Omental fat pad (tissue), 4 donors: ENCODE measurements around the gene UBIAD1. TPM values are rescaled to one million over a fixed set of nuclear protein-coding genes. Genes with fewer than 3 reads are reported as not detected.
"Not testable (repeated sequence)": the region's sequence is repeated elsewhere in the genome, so short reads cannot be mapped to it uniquely, and the experiment has no call there.

Experiments
- ATAC-seq: fragments of 150-250 bp; one replicate; pipeline ENCODE4 v1.9.1; 2016; ENCODE audit warnings: mild to moderate bottlenecking, moderate library complexity; ENCODE audit not compliant: low FRiP score
- DNase-seq: peaks from one replicate; pipeline ENCODE4 v3.0.0-alpha.2; 2019; ENCODE audit warnings: low spot score
- total RNA-seq, 4 donors: library from RNA; depleted of rRNA; stranded (reverse); fragments of >200 nt; gene quantifications; one replicate each; pipeline ENCODE4 v1.1.0, GENCODE V29; 2016
- TF ChIP-seq, protein P1 (sequence below), 3 donors: fragments of 450-650 bp; IDR thresholded peaks; one replicate each; pipeline ENCODE4 v1.5.1; 2016 to 2017; ENCODE audit warnings: antibody characterized with exemption in 3 of 3, mild to moderate bottlenecking in 3 of 3, moderate library complexity in 2 of 3

The UBIAD1 gene
- total RNA-seq, 4 donors from 2014 or later = 9.3 to 28.2 (median 12.2) TPM

DNA sequence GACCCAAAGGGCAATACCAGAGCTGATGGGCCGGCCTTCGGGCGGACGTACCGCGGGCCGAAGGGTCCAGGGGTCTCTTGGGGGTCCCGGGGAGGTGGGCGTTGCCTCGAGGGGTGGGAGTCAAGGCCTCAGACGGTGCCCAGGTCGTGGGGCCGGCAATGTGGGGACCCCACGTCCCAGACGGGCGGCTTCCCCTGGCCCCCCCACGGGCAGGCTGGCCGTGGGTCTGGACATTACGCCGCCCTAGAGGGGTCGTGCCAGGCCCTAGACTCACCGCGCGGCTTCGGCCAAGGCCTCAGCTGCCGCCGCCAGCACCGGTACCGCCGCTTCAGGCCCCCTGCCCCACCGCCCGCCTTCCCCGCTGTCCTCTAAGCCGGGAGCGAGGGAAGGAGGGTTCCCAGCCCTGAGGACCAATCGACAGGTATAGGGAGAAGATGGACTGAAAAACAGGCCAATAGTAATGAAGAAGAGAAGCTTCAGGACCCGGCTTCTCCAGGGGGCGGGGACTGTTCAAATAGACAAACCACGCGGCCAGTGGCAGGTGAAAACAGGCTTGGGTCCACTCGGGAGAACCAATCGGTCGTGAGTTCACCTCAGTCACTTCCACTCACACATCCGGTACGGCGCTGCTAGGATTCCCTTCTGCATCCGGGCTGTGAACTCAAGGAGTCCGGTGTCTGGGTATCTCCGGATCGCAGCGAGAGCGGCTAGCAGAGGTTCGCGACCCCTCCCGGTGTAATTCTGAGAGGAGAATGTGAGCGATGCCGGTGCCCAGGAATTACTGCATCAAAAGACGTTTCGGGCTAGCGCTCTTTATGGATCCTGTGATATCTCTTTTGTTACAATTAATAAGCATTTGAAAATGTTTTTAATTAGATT is 10.6 kb upstream of the UBIAD1 start, which contains the start of gene MTOR:
Gene MTOR, minus strand, starts transcription at position 381 of the 879 bp plus-strand sequence. CDS start 3,142 bp downstream, outside the sequence.
- DNase-seq (peak; percentile 93), ATAC-seq (peak; percentile 100)
- TF ChIP-seq, protein P1, sequence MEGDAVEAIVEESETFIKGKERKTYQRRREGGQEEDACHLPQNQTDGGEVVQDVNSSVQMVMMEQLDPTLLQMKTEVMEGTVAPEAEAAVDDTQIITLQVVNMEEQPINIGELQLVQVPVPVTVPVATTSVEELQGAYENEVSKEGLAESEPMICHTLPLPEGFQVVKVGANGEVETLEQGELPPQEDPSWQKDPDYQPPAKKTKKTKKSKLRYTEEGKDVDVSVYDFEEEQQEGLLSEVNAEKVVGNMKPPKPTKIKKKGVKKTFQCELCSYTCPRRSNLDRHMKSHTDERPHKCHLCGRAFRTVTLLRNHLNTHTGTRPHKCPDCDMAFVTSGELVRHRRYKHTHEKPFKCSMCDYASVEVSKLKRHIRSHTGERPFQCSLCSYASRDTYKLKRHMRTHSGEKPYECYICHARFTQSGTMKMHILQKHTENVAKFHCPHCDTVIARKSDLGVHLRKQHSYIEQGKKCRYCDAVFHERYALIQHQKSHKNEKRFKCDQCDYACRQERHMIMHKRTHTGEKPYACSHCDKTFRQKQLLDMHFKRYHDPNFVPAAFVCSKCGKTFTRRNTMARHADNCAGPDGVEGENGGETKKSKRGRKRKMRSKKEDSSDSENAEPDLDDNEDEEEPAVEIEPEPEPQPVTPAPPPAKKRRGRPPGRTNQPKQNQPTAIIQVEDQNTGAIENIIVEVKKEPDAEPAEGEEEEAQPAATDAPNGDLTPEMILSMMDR (IDR thresholded peaks at IDR 0.05) = no peak

DNA sequence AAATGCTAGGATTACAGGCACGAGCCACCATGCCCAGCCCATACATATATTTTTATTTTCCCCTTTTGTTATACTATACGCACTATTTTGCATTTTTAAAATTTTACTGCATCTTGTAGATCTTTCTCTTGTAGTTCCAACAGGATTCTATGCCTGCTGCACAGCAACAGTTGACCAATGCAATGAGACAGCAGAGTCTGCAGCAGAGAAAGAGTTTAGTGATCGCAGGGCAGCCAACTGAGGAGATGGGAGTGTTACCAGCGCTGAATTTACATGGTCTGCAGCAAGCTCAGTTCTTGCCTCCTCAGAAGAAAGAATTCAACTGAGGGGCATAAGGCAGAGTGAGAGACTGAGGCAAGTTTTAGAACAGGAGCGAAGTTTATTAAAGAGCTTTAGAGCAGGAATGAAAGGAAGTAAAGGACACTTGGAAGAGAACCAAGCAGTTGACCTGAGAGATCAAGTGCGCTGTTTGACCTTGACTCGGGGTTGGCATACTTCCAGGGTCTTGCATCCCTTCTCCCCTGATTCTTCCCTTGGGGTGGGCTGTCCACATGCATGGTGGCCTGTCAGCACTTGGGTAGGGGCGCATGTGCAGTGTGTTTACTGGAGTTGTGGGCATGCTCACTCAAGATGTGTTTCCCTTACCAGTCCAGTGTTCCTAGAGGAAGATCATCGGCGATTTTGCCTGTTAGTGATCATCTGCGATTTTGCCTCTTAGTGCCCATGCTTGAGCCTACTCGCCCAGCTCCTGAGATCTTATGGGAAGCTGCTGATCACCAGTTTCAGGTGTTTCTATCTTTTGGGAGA is 6.5 kb upstream of the UBIAD1 start:
- TF ChIP-seq, protein P1 (IDR thresholded peaks at IDR 0.05) = no peak
- ATAC-seq = no peak

DNA sequence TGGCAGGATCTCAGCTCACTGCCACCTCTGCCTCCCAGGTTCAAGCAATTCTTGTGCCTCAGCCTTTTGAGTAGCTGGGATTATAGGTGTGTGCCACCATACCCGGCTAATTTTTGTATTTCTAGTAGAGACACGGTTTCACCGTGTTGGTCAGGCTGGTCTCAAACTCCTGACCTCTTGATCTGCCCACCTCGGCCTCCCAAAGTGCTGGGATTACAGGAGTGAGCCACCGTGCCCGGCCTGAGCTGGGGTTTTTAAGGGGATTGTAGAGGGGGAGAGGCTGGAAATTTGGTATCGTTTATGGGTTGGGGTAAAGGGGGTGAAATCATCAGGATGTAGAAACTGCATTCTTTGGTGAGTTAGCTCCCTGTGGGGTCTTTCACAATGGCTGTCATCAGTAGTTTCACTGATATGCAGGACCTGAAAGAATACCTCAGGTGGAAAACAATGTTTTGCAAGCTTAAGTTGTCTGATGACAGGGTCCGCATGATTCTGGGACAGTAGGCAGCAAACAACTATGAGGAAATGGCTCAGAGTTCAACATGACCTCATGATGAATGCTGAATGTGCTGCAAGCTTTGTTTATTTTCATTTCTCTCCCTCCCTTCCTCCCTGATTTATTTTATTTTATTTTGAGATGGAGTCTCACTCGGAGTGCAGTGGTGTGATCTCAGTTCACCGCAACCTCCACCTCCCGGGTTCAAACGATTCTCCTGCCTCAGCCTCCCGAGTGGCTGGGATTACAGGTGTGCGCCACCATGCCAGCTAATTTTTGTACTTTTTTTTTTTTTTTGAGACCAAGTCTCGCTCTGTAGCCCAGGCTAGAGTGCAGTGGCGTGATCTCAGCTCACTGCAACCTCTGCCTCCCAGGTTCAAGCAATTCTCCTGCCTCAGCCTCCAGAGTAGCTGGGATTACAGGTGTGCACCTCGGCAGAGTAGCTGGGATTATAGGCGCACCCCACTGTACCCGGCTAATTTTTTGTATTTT is 5.4 kb upstream of the UBIAD1 start:
- DNase-seq, ATAC-seq: not testable (repeated sequence)

More for the DNA sequence above, 6.5 kb upstream of the UBIAD1 start:
- no peak for DNase-seq

DNA sequence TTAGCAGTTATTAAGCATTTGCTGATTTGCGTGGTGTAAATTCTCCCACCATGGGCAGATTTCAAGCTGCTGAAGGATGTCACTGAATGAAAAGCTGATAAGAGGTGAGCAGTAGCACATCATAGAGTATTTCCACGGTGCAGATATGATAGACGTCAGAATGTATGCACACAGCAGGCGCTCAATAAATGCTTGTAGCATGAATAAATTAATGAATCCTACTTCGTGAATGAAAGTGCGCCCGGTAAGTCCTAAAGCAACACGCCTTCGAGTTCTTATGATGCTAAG is 510 bp upstream of the UBIAD1 start:
- DNase-seq = no peak
- TF ChIP-seq, protein P1 (IDR thresholded peaks at IDR 0.05) = no peak
- ATAC-seq = no peak

DNA sequence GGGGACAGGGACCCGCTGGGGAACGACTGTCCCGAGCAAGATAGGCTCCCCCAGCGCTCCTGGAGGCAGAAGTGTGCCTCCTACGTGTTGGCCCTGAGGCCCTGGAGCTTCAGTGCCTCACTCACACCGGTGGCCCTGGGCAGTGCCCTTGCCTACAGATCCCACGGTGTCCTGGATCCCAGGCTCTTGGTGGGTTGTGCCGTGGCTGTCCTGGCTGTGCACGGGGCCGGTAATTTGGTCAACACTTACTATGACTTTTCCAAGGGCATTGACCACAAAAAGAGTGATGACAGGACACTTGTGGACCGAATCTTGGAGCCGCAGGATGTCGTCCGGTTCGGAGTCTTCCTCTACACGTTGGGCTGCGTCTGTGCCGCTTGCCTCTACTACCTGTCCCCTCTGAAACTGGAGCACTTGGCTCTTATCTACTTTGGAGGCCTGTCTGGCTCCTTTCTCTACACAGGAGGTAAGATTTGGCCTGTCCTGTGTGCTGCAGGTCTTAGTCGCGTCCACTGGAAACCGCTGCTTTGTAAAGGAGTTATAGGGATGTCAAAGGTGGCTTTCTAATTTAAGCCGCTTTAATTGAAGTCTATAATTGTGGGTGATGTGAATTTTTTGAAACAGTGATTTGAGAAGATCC is 717 bp downstream of the UBIAD1 start:
- DNase-seq (no peak), ATAC-seq (peak; percentile 20)
- TF ChIP-seq, protein P1 (IDR thresholded peaks at IDR 0.05) = no peak

DNA sequence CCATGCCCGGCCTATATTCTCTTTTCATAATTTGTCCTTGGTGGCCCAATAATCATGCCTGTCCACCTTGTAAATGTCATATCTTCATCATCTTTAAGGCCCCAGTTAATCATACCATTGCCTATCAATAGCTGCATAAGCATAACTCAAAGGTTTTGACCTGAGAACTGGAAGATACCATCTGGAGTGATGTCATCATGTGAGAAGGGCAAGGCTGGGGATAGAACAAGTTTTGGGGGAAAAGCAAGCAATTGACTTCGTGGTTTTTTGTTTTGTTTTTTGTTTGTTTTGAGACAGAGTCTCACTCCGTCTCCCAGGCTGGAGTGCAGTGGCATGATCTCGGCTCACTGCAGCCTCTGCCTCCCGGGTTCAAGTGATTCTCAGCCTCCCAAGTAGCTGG is 6.2 kb downstream of the UBIAD1 start:
- ATAC-seq = no peak
- TF ChIP-seq, protein P1 (IDR thresholded peaks at IDR 0.05) = no peak
- DNase-seq = no peak
